ENCODE measurements around the gene KIAA1755.

The KIAA1755 gene

DNA sequence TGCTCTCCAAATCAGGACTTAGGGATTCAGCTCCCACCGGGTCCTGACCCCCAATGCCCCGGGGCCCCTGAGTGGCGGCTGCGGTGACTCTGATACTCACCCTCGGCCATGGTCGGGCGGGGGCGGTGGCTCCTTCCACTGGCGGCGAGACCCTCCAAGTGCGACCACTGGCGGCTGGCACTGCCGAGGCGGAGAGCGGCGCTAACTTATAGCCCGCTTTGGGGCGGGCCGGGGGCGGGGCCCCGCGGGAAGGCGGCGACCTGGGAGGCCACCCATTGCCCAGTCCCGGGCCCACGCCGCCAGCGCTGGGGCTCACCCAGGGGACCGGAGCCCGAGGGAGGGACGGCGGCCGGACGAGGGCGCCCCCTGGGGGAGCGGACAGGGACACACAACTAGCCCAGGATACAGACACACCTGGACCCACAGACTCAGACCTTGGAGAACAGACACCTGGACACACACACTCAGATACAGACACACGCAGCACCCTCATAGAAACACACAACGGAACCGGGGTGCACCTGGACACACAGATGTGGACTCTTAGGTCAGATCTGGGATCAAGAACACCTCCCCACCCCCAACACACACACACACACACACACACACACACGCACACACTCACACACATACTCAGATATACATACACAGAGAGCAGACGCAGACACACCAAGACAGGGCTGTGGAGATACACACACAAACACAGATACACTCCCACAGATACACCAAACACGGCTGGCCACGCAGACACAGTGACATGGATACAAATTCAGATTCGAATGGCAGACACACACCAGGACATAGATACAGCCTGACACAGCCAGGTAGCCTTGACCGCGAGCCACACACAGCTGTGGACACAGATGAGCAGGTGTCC, 95.2 kb downstream of the KIAA1755 start, which contains the start of gene TGM2:
Gene TGM2 (minus strand): TSS at position 182 of the 877 bp plus-strand sequence. CDS start 72 bp downstream, at position 110.
- DNase-seq (ENCODE audit: extremely low read depth, low read depth), result no peak
- H3K4me3 ChIP-seq (replicated peaks; ENCODE audit: low read depth, low read length), result peak within 1 kb of the TSS; percentile 26
- TF ChIP-seq, protein P1, sequence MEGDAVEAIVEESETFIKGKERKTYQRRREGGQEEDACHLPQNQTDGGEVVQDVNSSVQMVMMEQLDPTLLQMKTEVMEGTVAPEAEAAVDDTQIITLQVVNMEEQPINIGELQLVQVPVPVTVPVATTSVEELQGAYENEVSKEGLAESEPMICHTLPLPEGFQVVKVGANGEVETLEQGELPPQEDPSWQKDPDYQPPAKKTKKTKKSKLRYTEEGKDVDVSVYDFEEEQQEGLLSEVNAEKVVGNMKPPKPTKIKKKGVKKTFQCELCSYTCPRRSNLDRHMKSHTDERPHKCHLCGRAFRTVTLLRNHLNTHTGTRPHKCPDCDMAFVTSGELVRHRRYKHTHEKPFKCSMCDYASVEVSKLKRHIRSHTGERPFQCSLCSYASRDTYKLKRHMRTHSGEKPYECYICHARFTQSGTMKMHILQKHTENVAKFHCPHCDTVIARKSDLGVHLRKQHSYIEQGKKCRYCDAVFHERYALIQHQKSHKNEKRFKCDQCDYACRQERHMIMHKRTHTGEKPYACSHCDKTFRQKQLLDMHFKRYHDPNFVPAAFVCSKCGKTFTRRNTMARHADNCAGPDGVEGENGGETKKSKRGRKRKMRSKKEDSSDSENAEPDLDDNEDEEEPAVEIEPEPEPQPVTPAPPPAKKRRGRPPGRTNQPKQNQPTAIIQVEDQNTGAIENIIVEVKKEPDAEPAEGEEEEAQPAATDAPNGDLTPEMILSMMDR (IDR thresholded peaks at IDR 0.05; ENCODE audit: low read depth, low read length, missing control alignments), result peak; percentile 80

DNA sequence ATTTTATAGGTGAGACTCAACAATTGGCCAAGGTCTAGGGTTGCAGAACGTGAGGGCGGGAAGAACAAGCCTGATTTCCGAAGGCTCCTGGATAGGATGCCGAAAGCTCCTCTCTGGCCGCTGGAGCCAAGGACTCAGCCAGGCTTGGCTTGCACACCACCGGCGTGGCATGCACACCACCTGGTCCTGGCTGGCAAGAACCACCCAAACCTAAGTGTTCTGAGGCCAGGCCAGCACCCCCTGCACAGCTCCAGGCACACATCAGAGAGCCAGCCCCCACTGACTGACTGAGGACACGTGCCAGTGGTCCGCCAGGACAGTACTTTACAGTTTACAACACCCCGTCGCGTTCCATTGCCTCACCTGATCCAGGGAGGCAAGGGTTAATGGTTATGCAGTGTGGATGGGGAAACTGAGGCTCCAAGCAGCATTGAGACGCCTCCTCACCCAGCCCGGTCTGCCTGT, 95.9 kb downstream of the KIAA1755 start:
- no peak for DNase-seq (ENCODE audit: extremely low read depth, low read depth)
- H3K4me3 ChIP-seq (replicated peaks; ENCODE audit: low read depth, low read length), result peak overlapping the region; percentile 26
- TF ChIP-seq, protein P1 (IDR thresholded peaks at IDR 0.05; ENCODE audit: low read depth, low read length, missing control alignments), result no peak

DNA sequence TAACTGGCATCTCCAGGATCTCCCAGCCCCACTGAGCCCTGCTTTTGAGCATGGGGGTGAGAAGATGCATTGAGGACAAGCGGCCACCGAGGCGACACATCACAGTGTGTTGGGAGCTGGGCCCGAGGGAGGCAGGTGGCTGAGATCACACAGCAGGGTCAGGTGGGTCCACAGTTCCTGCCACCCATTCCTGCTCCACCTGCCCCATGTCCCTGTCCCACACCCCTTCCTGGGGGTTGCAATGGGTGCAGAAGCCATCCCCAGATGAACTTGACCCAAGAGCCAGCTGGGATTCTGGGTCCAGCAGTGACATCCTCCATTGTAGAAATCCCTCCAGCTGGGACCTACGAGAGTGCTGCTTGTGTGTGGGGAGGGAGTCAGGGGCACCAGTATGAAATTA, 96.5 kb downstream of the KIAA1755 start:
- DNase-seq (ENCODE audit: extremely low read depth, low read depth), result no peak
- no peak overlapping the region for H3K4me3 ChIP-seq (replicated peaks; ENCODE audit: low read depth, low read length)
- TF ChIP-seq, protein P1 (IDR thresholded peaks at IDR 0.05; ENCODE audit: low read depth, low read length, missing control alignments), result no peak

DNA sequence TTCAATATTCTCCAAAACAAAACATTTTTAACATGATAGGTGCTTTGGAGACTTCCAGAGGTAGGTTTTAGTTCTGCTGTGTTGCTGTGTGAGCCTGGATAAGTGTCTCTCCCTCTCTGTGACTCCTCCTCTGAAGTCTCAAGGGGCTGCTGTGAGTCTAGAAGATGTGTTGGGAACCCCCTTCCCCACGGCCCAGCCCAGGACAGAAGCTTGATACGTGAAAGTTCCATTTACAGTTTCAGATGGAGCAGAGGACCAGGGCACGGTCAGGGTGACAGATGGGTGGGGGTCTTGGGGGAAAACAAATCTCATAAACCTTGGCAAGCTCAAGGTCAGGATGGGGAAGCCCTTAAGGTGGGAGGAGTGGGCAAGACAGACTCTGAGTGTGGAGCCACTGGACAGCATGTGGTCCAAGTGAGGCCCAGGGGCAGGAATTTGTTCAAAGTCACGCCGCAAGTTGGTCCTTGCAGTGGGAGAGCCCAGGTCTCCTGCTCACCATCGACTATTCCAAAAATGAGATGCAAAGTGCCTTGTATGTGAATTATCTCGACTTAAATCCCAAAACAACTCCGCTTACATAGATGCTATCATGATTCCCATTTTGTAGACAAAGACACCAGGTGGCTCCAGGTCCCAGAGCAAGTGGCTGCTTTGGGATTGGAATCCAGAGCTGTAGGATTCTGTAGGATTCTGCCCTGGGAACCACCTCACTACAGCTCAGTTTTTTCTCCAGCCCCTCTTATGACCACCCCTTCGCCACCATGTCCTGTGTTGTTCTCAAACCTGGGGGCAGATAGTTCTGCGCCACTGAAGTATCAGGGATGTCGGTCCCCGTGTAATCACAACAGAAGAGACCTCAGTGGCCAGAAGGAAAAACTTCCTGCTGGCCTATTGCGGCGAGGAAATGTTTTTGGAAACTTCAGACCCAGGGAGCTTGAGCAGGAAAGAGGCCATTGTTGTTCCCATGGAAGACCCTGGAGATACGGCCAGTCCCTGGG, 97.4 kb downstream of the KIAA1755 start:
- no peak overlapping the region for H3K4me3 ChIP-seq (replicated peaks; ENCODE audit: low read depth, low read length)
- TF ChIP-seq, protein P1 (IDR thresholded peaks at IDR 0.05; ENCODE audit: low read depth, low read length, missing control alignments), result no peak
- DNase-seq (ENCODE audit: extremely low read depth, low read depth), result no peak

DNA sequence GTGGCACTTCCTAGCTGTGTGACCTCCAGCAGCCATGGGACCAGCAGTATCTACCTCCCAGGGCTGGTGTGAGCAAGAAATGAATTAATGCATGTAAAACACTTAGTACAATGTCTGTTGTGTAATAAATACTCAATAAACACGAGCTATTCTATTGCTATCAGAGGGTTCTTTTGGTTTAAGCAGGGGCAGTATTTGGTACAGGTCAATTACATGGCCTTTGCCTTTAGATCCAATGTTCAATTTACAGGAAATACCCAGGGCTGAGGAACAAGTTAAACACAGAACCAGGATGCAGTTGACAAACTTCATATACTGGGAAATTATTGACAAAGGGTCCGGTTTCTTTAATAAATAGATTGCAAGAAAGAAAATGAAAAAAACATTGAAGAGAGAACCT, 98.4 kb downstream of the KIAA1755 start:
- no peak for DNase-seq (ENCODE audit: extremely low read depth, low read depth)
- no peak overlapping the region for H3K4me3 ChIP-seq (replicated peaks; ENCODE audit: low read depth, low read length)
- TF ChIP-seq, protein P1 (IDR thresholded peaks at IDR 0.05; ENCODE audit: low read depth, low read length, missing control alignments), result no peak

DNA sequence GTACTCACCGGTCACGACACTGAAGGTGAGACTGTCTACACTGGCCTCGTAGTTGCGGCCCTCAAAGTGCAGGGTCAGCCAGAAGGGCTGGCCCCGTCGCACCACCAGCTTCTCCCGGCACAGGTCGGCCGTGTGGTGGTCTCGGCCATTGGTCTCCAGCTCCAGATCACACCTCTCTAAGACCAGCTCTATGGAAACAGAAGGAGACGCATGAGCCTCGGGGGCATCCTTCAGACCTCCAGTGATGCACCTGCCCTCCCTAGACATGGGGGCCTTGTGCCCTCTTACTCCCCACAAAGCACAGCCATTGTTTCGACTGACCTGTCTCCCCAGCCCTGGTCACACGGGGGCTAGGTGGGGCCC, 99.1 kb downstream of the KIAA1755 start:
- TF ChIP-seq, protein P1 (IDR thresholded peaks at IDR 0.05; ENCODE audit: low read depth, low read length, missing control alignments), result no peak
- H3K4me3 ChIP-seq (replicated peaks; ENCODE audit: low read depth, low read length), result no peak overlapping the region
- no peak for DNase-seq (ENCODE audit: extremely low read depth, low read depth)
